KMS-11 (cell line): ENCODE data around the gene RAB5A.

Source experiments
- H2AFZ ChIP-seq: fragments of 200-600 bp; sonication (generic); 2 replicates; pipeline ENCODE4 v1.6.1; 2016; ENCODE audit warnings: antibody characterized with exemption, mixed run types, low read depth
- H3K27ac ChIP-seq: fragments of 200-600 bp; sonication (generic); 2 replicates; pipeline ENCODE4 v1.6.1; 2016; ENCODE audit warnings: mild to moderate bottlenecking, mixed run types
- H3K27me3 ChIP-seq: fragments of 200-600 bp; sonication (generic); 2 replicates; pipeline ENCODE4 v1.6.1; 2017; ENCODE audit warnings: mild to moderate bottlenecking, low read depth, mixed run types, moderate library complexity; ENCODE audit not compliant: insufficient read depth
- H3K36me3 ChIP-seq: fragments of 200-600 bp; sonication (generic); 2 replicates; pipeline ENCODE4 v1.6.1; 2017; ENCODE audit warnings: mild to moderate bottlenecking, mixed run types; ENCODE audit not compliant: insufficient read depth
- H3K4me1 ChIP-seq: fragments of 200-600 bp; sonication (generic); 2 replicates; pipeline ENCODE4 v1.6.1; 2016; ENCODE audit warnings: mild to moderate bottlenecking, low read depth, mixed run types; ENCODE audit not compliant: poor library complexity, severe bottlenecking
- H3K4me2 ChIP-seq: fragments of 200-600 bp; sonication (generic); 2 replicates; pipeline ENCODE4 v1.7.0; 2016; ENCODE audit warnings: mild to moderate bottlenecking, mixed run types
- H3K4me3 ChIP-seq: fragments of 200-600 bp; sonication (generic); IDR thresholded peaks from 2 replicates; pipeline ENCODE4 v1.6.1; 2017; ENCODE audit warnings: low read depth, low read length, mixed read lengths; ENCODE audit not compliant: insufficient read depth
- H3K79me2 ChIP-seq: fragments of 200-600 bp; sonication (generic); 2 replicates; pipeline ENCODE4 v1.6.1; 2016; ENCODE audit warnings: low read depth, mixed run types; ENCODE audit not compliant: insufficient read depth
- H3K9ac ChIP-seq: fragments of 200-600 bp; sonication (generic); 2 replicates; pipeline ENCODE4 v1.6.1; 2016; ENCODE audit warnings: mild to moderate bottlenecking, mixed run types
- H4K20me1 ChIP-seq: fragments of 200-600 bp; sonication (generic); 2 replicates; pipeline ENCODE4 v1.6.1; 2016; ENCODE audit warnings: mild to moderate bottlenecking, mixed run types; ENCODE audit not compliant: insufficient read depth
- CTCF ChIP-seq: fragments of 200-600 bp; sonication (generic); conservative IDR thresholded peaks from 2 replicates; pipeline ENCODE4 v1.6.1; 2017; ENCODE audit warnings: low read depth, mild to moderate bottlenecking, antibody characterized with exemption, low read length, moderate library complexity, mixed read lengths

Gene RAB5A

GRCh38 chr3:19917167-19917566 is 29.7 kb upstream of the RAB5A start:
- H2AFZ ChIP-seq = no peak overlapping the region
- no peak overlapping the region for H3K9ac ChIP-seq
- no peaks in the 10 kb centered on the region for H3K36me3 ChIP-seq
- no peak overlapping the region for H3K4me2 ChIP-seq
- H3K27ac ChIP-seq = no peak overlapping the region
- H3K4me1 ChIP-seq = no peaks in the 10 kb centered on the region
- H3K79me2 ChIP-seq = no peaks in the 10 kb centered on the region
- no peaks in the 10 kb centered on the region for H3K27me3 ChIP-seq
- H3K4me3 ChIP-seq = no peak overlapping the region
- H4K20me1 ChIP-seq = no peaks in the 10 kb centered on the region
- no peak for TF ChIP-seq CTCF

- Histone ChIP-seq H3K4me3 (no peak overlapping the region), H3K36me3 (no peaks in the 10 kb centered on the region), H3K9ac (no peak overlapping the region), H2AFZ (no peak overlapping the region), H3K79me2 (no peaks in the 10 kb centered on the region), H3K4me2 (no peak overlapping the region), H3K27me3 (no peaks in the 10 kb centered on the region), H3K4me1 (no peaks in the 10 kb centered on the region), H4K20me1 (no peaks in the 10 kb centered on the region), H3K27ac (no peak overlapping the region)
- no peak for TF ChIP-seq CTCF
These were observed 26.4 kb upstream of the RAB5A start for GRCh38 chr3:19920401-19921080.

GRCh38 chr3:19931180-19931692 is 15.7 kb upstream of the RAB5A start:
- Histone ChIP-seq H3K4me2 (peak overlapping the region; percentile 15; the same call in 1 of the 2 replicates), H4K20me1 (no peaks in the 10 kb centered on the region)

GRCh38 chr3:19931767-19932188 is 15.1 kb upstream of the RAB5A start:
- no peak for TF ChIP-seq CTCF
- no peaks in the 10 kb centered on the region for H4K20me1 ChIP-seq
- H3K9ac ChIP-seq = no peak overlapping the region
- H3K4me1 ChIP-seq = peaks cover 15% of the 10 kb centered on the region
- no peaks in the 10 kb centered on the region for H3K36me3 ChIP-seq
- no peak overlapping the region for H2AFZ ChIP-seq
- H3K4me3 ChIP-seq = no peak overlapping the region
- H3K27ac ChIP-seq = no peak overlapping the region
- no peaks in the 10 kb centered on the region for H3K79me2 ChIP-seq
- peak overlapping the region; percentile 15; the same call in 1 of the 2 replicates for H3K4me2 ChIP-seq
- H3K27me3 ChIP-seq = no peaks in the 10 kb centered on the region

More at GRCh38 chr3:19931180-19931692, 15.7 kb upstream of the RAB5A start:
- Histone ChIP-seq H3K4me1 (peaks cover 15% of the 10 kb centered on the region), H3K79me2 (no peaks in the 10 kb centered on the region), H3K4me3 (no peak overlapping the region), H3K9ac (no peak overlapping the region), H2AFZ (peak overlapping the region; percentile 36; the same call in 1 of the 2 replicates), H3K36me3 (no peaks in the 10 kb centered on the region), H3K27ac (no peak overlapping the region; the same call in 1 of the 2 replicates), H3K27me3 (no peaks in the 10 kb centered on the region)
- no peak for TF ChIP-seq CTCF
